K562 (cell line): ENCODE measurements around the gene PITX1. TPM values are rescaled to one million over a fixed set of nuclear protein-coding genes. Genes with fewer than 3 reads are reported as not detected.

Experiments
- ATAC-seq: fragments of 200-7000 bp; cut with Tn5 transposase; 3 replicates; pipeline ENCODE4 v1.9.1; 2020; ENCODE audit warnings: moderate library complexity
- BruUV-seq: library from RNA; stranded (reverse); fragments of 400-500 nt; replicated peaks from 2 replicates; lab custom pipeline; 2021; lab: Mats Ljungman, UMichigan
- CTCF ChIA-PET: fragments of 300-600 bp; formaldehyde crosslinking; extraction: SDS; loops from one replicate; lab custom pipeline; 2021; ENCODE audit warnings: low intra/inter-chr PET ratio; lab: Yijun Ruan, JAX
- POLR2A ChIA-PET: fragments of 300-600, 350-650 bp; sonication (Branson Sonifier 250); formaldehyde crosslinking; extraction: SDS; loops from one replicate; lab custom pipeline; 2021; ENCODE audit warnings: antibody characterized with exemption, inconsistent platforms; lab: Yijun Ruan, JAX
- DNase-seq, 4 experiments: peaks; one replicate each; pipeline versions ENCODE4 v3.0.0 to v3.0.0-alpha.2; 2011 to 2018; ENCODE audit warnings: low spot score in 3 of 4, mixed read lengths in 3 of 4; ENCODE audit errors: extremely low read depth in 1 of 4
- FAIRE-seq: peaks from 2 replicates; lab custom pipeline; 2011; peaks lifted over from hg19 to GRCh38; lab: Jason Lieb, UNC
- H2AFZ ChIP-seq: 2 replicates; pipeline ENCODE4 v1.6.0; 2011; ENCODE audit warnings: low read depth, low read length, control low read depth, inconsistent platforms
- H3K27ac ChIP-seq: fragments of 200-600 bp; 3 replicates; pipeline ENCODE4 v1.8.0; 2011; ENCODE audit warnings: low read depth, mild to moderate bottlenecking, control low read depth, inconsistent platforms, low read length, moderate library complexity, mixed read lengths; ENCODE audit errors: extremely low read depth
- H3K27me3 ChIP-seq, 2 experiments: fragments of 300-600 bp in 1 of 2; 2 replicates in 1 of 2; 3 replicates in 1 of 2; pipeline versions ENCODE4 v1.6.0 to v1.8.0; 2011; ENCODE audit warnings: inconsistent platforms in 2 of 2, low read length in 2 of 2, mild to moderate bottlenecking in 1 of 2, mixed read lengths in 1 of 2, moderate library complexity in 1 of 2; ENCODE audit not compliant: control insufficient read depth in 2 of 2, insufficient read depth in 2 of 2
- H3K36me3 ChIP-seq: fragments of 300-600 bp; 3 replicates; pipeline ENCODE4 v1.8.0; 2011; ENCODE audit warnings: mild to moderate bottlenecking, low read length, inconsistent platforms; ENCODE audit not compliant: control insufficient read depth, insufficient read depth
- H3K4me1 ChIP-seq, 2 experiments: fragments of 200-600 bp in 1 of 2; replicated peaks in 1 of 2; 2 replicates in 1 of 2; 3 replicates in 1 of 2; pipeline versions ENCODE4 v1.5.1 to v1.8.0; 2011; ENCODE audit warnings: inconsistent platforms in 2 of 2, low read length in 2 of 2, mild to moderate bottlenecking in 1 of 2, mixed read lengths in 1 of 2, moderate library complexity in 1 of 2; ENCODE audit not compliant: control insufficient read depth in 2 of 2, insufficient read depth in 2 of 2
- H3K4me2 ChIP-seq: 2 replicates; pipeline ENCODE4 v1.6.1; 2011; ENCODE audit warnings: low read length, control low read depth, inconsistent platforms, mixed read lengths; ENCODE audit not compliant: insufficient read depth
- H3K4me3 ChIP-seq: fragments of 200-600 bp; sonication (generic), shearing (Covaris generic); 2 replicates; pipeline ENCODE4 v1.5.1; 2016; ENCODE audit warnings: control low read depth, inconsistent platforms
- H3K79me2 ChIP-seq: fragments of 200-600 bp; 3 replicates; pipeline ENCODE4 v1.8.0; 2011; ENCODE audit warnings: low read length, inconsistent platforms; ENCODE audit not compliant: control insufficient read depth, insufficient read depth
- H3K9ac ChIP-seq, 2 experiments: 2 replicates each; pipeline versions ENCODE4 v1.6.0 to v1.6.1; 2011; ENCODE audit warnings: low read depth in 2 of 2, low read length in 2 of 2, control low read depth in 1 of 2, inconsistent platforms in 1 of 2, mild to moderate bottlenecking in 1 of 2, mixed read lengths in 1 of 2; ENCODE audit not compliant: insufficient read depth in 1 of 2
- H3K9me1 ChIP-seq: one replicate; pipeline ENCODE4 v1.6.0; 2011; ENCODE audit warnings: inconsistent platforms, mild to moderate bottlenecking, low read length, moderate library complexity; ENCODE audit not compliant: control insufficient read depth, insufficient read depth
- H3K9me3 ChIP-seq: replicated peaks from 2 replicates; pipeline ENCODE4 v1.5.1; 2011; ENCODE audit warnings: low read depth, low read length, inconsistent platforms; ENCODE audit not compliant: control insufficient read depth, insufficient read depth
- H4K20me1 ChIP-seq: replicated peaks from 2 replicates; pipeline ENCODE4 v1.6.1; 2011; ENCODE audit warnings: low read length, inconsistent platforms, mixed read lengths; ENCODE audit not compliant: control insufficient read depth, insufficient read depth
- PTRF ChIP-seq: fragments of 450-650 bp; IDR thresholded peaks from 2 replicates; pipeline ENCODE4 v1.6.1; 2016; ENCODE audit warnings: mild to moderate bottlenecking, missing genetic modification characterization, missing compliant biosample characterization
- ZNF263 ChIP-seq: sonication (generic); formaldehyde crosslinking; IDR thresholded peaks from 2 replicates; pipeline ENCODE4 v1.8.0; 2022; ENCODE audit warnings: mild to moderate bottlenecking, missing genetic modification reagents, borderline replicate concordance
- ZNF324 ChIP-seq: fragments of 250-450 bp; sonication (Bioruptor Pico); IDR thresholded peaks from 2 replicates; pipeline ENCODE4 v1.4.0; 2020; ENCODE audit warnings: mild to moderate bottlenecking
- WGBS: fragments of 100-300 bp; shearing (Covaris generic); methylation state at CpG from one replicate; pipeline ENCODE4 v1.1.6; 2016; ENCODE audit warnings: low coverage, mixed read lengths; ENCODE audit not compliant: insufficient coverage; ENCODE audit errors: missing lambda C conversion rate; 5-methylcytosine and 5-hydroxymethylcytosine counted together
- in situ Hi-C: fragments of 300-500 bp; cut with MboI; formaldehyde crosslinking; loops from 4 replicates; pipeline ENCODE4 v1.15.0; 2018; ENCODE audit warnings: inconsistent platforms, mixed read lengths
- intact Hi-C: fragments of 100-400 bp; cut with micrococcal nuclease; formaldehyde crosslinking; loops from 2 replicates; pipeline ENCODE4 v1.14.2; 2022
- polyA plus RNA-seq, 8 experiments: library from polyadenylated mRNA; depleted of rRNA in 4 of 8; stranded (reverse) in 5 of 8; unstranded in 3 of 8; fragments of >200 nt; fragmentation: Nextera tagmentation in 2 of 8; fragmentation: Illumina TruSeq in 1 of 8; extraction: Ambion mirVana in 2 of 8; extraction: Trizol in 1 of 8; gene quantifications; 2 replicates each; pipeline versions ENCODE4 v1.2.1 to v1.2.3, GENCODE V29; 2011 to 2014; ENCODE audit warnings: inconsistent platforms in 1 of 8, missing spikeins in 1 of 8
- total RNA-seq, 7 experiments: library from RNA; depleted of rRNA in 6 of 7; stranded (reverse); fragments of >200 nt in 6 of 7; fragmentation: Illumina TruSeq in 2 of 7; extraction: Trizol in 2 of 7; gene quantifications; 2 replicates each; pipeline versions ENCODE4 v1.2.1 to v1.2.3, GENCODE V29; 2011 to 2021; ENCODE audit warnings: low replicate concordance in 1 of 7
- TF ChIP-seq, protein P1 (sequence below): IDR thresholded peaks from 2 replicates; pipeline ENCODE4 v1.6.1; 2012; ENCODE audit warnings: low read depth, low read length, improper control_type of control experiment, borderline replicate concordance
- TF ChIP-seq, protein P2 (sequence below), 2 experiments: fragments of 450-650 bp in 1 of 2; sonication (generic) in 1 of 2; formaldehyde crosslinking in 1 of 2; IDR thresholded peaks; 2 replicates each; pipeline versions ENCODE4 v1.7.1 to v1.9.0; 2016 to 2022; ENCODE audit warnings: inconsistent platforms in 1 of 2, mild to moderate bottlenecking in 1 of 2, missing genetic modification reagents in 1 of 2
- TF ChIP-seq, protein P3 (sequence below): fragments of 450-650 bp; conservative IDR thresholded peaks from 2 replicates; pipeline ENCODE4 v1.6.1; 2016; ENCODE audit warnings: missing genetic modification characterization, low read depth, mild to moderate bottlenecking, missing compliant biosample characterization, moderate library complexity

PITX1 gene
- total and polyA plus RNA-seq, 9 of the 15 experiments (the other 6 are each of a cell fraction or from before 2014, with no cell fraction given), result 0.13 to 88.2 (median 24.9) TPM

DNA sequence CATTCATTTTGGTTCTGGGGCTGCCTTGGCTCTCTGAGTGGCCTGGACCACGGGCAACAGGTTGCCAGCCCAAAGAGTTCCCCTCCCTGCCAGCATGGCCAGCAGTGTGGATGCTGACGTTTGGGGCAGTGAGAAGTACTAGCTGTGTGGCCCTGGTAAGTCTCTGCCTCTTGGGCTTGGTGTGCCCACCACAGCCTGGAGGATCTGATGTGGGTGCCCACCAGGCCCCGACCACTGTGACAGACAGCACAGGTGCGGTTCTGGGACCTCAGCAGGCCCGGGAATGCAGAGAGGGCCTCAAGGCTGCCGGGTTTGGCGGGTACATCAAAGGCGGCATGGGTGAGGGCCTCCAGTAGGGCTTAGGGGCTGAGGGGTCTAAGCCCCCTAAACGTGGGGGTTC is 33.6 kb upstream of the PITX1 start:
- in situ Hi-C loops (no loop called here), intact Hi-C loops (no loop called here)
- POLR2A ChIA-PET, result interaction anchor here (0.5 to 0.7 kb wide), 2 partner anchors 19 to 148 kb away, joined by 3 to 4 read pairs; no protein-coding TSS in a partner anchor
- Histone ChIP-seq H3K27me3 (no peaks in the 10 kb centered on the region), H3K9ac (no peak overlapping the region), H3K36me3 (no peaks in the 10 kb centered on the region), H3K9me3 (no peaks in the 10 kb centered on the region), H3K27ac (no peak overlapping the region), H3K79me2 (no peaks in the 10 kb centered on the region), H3K4me3 (no peak overlapping the region), H3K9me1 (no peaks in the 10 kb centered on the region), H4K20me1 (no peaks in the 10 kb centered on the region; the same call in 1 of the 2 replicates), H2AFZ (no peak overlapping the region), H3K4me2 (no peak overlapping the region), H3K4me1 (peaks cover 4 to 24% of the 10 kb centered on the region in 2 experiments; a peak in 4 of 5 replicates)
- no peak for ATAC-seq
- no peak for DNase-seq
- FAIRE-seq, result no peak
- CTCF ChIA-PET, result no interaction called here
- WGBS, result 38% methylated on average over 8 of the region's 9 CpGs
- no TSS peak for BruUV-seq
- TF ChIP-seq, protein P1, sequence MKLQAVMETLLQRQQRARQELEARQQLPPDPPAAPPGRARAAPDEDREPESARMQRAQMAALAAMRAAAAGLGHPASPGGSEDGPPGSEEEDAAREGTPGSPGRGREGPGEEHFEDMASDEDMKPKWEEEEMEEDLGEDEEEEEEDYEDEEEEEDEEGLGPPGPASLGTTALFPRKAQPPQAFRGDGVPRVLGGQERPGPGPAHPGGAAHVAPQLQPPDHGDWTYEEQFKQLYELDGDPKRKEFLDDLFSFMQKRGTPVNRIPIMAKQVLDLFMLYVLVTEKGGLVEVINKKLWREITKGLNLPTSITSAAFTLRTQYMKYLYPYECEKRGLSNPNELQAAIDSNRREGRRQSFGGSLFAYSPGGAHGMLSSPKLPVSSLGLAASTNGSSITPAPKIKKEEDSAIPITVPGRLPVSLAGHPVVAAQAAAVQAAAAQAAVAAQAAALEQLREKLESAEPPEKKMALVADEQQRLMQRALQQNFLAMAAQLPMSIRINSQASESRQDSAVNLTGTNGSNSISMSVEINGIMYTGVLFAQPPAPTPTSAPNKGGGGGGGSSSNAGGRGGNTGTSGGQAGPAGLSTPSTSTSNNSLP, result no peak
- TF ChIP-seq ZNF263 (CRISPR knock-in tag) (no peak), PTRF (tag) (no peak), ZNF324 (CRISPR knock-in tag) (no peak)
- TF ChIP-seq, protein P2, sequence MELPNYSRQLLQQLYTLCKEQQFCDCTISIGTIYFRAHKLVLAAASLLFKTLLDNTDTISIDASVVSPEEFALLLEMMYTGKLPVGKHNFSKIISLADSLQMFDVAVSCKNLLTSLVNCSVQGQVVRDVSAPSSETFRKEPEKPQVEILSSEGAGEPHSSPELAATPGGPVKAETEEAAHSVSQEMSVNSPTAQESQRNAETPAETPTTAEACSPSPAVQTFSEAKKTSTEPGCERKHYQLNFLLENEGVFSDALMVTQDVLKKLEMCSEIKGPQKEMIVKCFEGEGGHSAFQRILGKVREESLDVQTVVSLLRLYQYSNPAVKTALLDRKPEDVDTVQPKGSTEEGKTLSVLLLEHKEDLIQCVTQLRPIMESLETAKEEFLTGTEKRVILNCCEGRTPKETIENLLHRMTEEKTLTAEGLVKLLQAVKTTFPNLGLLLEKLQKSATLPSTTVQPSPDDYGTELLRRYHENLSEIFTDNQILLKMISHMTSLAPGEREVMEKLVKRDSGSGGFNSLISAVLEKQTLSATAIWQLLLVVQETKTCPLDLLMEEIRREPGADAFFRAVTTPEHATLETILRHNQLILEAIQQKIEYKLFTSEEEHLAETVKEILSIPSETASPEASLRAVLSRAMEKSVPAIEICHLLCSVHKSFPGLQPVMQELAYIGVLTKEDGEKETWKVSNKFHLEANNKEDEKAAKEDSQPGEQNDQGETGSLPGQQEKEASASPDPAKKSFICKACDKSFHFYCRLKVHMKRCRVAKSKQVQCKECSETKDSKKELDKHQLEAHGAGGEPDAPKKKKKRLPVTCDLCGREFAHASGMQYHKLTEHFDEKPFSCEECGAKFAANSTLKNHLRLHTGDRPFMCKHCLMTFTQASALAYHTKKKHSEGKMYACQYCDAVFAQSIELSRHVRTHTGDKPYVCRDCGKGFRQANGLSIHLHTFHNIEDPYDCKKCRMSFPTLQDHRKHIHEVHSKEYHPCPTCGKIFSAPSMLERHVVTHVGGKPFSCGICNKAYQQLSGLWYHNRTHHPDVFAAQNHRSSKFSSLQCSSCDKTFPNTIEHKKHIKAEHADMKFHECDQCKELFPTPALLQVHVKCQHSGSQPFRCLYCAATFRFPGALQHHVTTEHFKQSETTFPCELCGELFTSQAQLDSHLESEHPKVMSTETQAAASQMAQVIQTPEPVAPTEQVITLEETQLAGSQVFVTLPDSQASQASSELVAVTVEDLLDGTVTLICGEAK (IDR thresholded peaks at IDR 0.05), result no peak
- TF ChIP-seq, protein P2 (CRISPR knock-in tag; IDR thresholded peaks at IDR 0.05), result no peak
- TF ChIP-seq, protein P3, sequence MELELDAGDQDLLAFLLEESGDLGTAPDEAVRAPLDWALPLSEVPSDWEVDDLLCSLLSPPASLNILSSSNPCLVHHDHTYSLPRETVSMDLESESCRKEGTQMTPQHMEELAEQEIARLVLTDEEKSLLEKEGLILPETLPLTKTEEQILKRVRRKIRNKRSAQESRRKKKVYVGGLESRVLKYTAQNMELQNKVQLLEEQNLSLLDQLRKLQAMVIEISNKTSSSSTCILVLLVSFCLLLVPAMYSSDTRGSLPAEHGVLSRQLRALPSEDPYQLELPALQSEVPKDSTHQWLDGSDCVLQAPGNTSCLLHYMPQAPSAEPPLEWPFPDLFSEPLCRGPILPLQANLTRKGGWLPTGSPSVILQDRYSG (tag), result no peak
